Hematopoietic multipotent progenitor cell treated with erythropoietin and hydrocortisone succinate and interleukin-3 and kit ligand, for 15 days (in vitro differentiated cells): Measurements from ENCODE around the gene NOL12.
"Not testable (repeated sequence)": the region's sequence is repeated elsewhere in the genome, so short reads cannot be mapped to it uniquely, and the experiment has no call there.

ENCODE experiments used
- DNase-seq: peaks from one replicate; pipeline ENCODE4 v3.0.0-alpha.2; 2015; ENCODE audit warnings: low spot score

Gene NOL12

DNA sequence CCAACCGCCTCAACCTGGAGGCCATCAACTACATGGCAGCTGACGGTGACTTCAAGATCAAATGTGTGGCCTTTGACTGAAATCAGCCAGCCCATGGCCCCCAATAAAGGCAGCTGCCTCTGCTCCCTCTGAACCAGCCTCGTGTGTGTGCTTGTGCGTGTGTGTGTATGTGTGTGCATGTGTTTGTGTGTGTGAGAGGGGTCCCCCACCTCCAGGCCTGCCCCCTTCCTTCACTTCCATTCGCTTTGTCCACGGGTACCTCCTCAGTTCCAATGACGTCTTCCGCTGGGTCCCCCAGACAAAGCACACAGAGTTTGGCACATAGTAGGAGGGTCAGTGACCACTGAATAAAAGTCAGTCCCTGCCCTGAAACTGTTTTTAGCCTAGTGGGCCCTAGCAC lies 6.5 kb upstream of the NOL12 start:
- no peak for DNase-seq

GRCh38 chr22:37680191-37680851 lies 5.8 kb upstream of the NOL12 start:
- DNase-seq, result no peak

DNA sequence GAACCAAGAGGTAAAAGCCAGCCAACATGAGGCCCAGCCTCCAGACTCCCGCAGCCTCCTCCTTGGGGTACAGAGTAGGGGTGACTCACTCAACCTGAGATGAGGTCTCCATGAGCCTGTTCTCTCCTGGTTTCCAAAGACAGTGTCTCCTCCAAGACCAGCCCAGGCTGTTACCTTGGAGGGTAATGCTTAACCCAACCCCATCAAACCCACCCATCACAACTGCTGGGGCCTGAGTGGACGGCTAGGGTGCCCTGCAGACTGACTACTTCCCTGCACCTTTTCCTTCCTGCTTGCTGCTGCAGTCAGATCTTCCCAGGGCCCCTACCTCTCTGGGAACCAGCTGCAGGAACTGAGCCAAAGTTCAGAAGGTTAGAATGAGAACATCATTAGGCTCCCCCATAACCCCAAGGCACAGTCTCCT lies 5.1 kb upstream of the NOL12 start:
- DNase-seq, result no peak

DNA sequence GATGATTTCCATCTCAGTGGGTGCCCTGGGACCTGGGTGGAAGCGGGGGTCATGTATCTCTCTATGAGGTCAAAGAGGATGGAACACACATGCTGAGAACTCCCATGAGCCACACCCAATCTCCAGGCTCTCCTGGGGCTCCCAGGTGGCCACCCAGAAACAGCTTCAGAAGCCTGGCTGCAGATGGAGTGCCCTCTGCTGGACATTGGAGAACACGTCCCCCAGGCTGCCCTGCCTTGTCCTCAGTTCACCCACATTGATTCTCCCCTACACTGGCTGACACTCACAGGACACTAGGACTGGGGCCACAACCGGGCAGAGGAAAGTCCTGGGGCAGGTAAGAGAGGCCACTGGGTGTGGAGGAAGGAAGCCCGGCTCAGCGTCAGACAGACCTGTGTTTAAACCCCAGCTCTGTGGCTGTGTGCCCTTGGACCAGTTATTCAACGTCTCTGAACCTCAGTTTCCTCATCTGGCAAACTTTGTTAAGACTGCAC lies 4.5 kb upstream of the NOL12 start:
- peak; percentile 78 for DNase-seq

DNA sequence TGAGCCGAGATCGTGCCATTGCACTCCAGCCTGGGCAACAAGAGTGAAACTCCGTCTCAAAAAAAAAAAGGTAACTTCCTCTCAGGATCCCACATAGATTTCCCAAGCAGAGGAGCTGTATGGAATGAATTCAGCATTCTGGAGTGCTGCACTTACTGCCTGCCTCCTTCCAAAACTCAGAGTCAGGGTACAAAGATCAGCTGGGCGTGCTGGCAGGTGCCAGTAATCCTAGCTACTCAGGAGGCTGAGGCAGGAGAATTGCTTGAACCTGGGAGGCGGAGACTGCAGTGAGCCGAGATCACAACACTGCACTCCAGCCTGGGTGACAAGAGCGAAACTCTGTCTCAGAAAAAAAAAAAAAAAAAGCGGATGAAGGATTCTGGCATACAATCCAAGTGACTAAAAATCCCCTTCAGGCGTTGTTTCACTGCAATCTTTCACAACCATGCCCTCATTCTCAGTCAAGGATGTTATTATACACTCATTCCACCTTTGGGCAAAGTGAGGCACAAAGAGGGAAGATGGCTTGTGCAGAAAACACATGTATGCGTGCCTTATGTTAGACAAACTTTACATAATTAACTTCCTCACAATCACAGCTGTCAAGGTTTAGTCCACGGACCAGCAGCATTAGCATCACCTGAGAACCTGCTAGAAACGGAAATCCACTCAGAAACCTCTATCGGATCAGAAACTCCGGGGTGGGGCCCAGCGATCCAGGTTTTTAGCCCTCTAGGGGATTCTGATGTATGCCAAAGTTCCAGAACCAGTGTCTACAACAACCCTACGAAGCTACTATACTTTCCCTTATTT lies 1.1 kb upstream of the NOL12 start:
- DNase-seq, result no peak

DNA sequence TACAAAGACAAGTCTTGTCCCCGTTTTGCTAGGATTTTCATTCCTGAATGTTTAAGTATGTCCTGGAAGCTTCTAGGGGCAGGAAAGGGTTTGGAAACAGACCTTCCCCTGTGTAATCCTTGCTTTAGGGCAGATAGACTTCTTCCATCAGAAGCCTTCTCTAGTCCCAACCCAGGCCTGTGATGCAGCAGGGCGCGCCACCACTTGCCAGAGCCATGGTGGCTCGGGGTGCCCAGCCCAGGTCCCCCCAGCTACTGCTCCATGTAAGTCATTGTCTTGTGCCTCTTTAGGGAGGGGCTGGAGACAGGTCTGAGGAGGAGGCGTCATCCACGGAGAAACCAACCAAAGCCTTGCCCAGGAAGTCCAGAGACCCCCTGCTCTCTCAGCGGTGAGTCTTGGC lies 4.3 kb downstream of the NOL12 start:
- no peak for DNase-seq

- no peak for DNase-seq
These were observed 4.9 kb downstream of the NOL12 start for GRCh38 chr22:37690901-37691504.

GRCh38 chr22:37692627-37693285 lies 6.6 kb downstream of the NOL12 start:
- no peak for DNase-seq

- DNase-seq, result not testable (repeated sequence)
These were observed 8.0 kb downstream of the NOL12 start for GRCh38 chr22:37694131-37694530.

DNA sequence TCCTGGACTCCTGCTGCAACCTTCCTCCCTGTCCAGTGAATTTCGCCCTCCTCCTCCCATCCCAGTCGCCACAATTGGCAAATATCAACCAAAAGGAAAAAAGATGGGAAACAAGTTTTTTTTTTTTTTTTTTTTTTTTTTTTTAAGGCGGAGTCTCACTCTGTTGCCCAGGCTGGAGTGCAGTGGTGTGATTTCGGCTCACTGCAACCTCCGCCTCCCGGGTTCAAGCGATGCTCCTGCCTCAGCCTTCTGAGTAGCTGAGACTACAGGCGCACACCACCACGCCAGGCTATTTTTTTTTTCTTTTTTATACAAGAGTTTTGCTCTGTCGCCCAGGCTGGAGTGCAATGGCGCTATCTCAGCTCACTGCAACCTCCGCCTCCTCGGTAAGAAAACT lies 10.1 kb downstream of the NOL12 start:
- DNase-seq, result not testable (repeated sequence)

- peak; percentile 64 for DNase-seq
These were observed 10.8 kb downstream of the NOL12 start, which contains the start of gene TRIOBP for GRCh38 chr22:37696657-37697537. Gene TRIOBP, plus strand, starts transcription at chr22:37697048. Its CDS starts 4,318 bp downstream, at chr22:37701366.

DNA sequence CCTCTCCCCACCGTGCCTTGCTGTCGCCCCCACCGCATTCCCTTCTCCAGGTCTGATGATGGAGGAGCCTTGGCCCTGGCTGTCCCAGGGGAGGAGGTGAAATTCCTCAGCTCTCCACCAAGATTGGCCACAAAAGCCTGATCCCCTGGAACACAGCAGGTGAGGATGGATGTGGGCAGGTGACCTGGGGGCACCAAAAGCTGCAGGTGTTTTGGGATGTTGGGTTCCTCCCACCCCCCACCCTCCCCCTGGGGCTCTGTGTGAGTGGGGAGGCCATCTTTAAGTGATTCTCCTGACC lies 11.3 kb downstream of the NOL12 start:
- DNase-seq, result no peak

- DNase-seq, result no peak
These were observed 15.1 kb downstream of the NOL12 start for GRCh38 chr22:37701141-37701786.

DNA sequence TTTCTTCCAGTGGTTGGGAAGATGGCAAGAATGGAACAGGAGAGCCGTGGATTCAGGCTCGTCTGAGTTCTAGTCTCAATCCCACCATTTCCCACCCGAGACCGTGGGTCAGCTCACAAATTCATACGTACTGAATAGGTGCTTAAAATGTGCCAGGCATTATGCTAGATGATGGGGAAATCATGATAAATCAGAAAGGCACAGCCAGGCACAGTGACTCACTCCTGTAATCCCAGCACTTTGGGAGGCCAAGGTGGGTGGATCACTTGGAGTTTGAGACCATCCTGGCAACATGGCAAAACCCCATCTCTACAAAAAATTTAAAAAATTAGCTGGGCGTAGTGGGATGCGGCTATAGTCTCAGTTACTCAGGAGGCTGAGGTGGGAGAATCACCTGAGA lies 17.8 kb downstream of the NOL12 start:
- no peak for DNase-seq

DNA sequence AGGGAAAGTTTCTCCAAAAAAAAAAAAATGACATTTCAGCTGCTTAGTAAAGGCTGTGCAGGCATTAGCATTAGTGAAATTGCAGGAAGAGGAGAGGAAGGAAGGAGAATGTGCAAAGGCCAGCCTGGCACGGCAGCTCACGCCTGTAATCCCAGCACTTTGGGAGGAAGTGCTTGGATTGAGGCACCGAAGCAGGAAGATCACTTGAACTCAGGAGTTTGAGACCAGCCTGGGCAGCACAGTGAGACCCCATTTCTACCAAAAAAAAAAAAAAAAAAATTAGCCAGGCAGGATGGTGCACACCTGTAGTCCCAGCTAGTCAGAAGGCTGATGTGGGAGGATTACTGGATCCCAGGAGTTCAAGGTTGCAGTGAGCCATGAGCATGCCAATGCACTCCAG lies 18.5 kb downstream of the NOL12 start:
- DNase-seq, result no peak

DNA sequence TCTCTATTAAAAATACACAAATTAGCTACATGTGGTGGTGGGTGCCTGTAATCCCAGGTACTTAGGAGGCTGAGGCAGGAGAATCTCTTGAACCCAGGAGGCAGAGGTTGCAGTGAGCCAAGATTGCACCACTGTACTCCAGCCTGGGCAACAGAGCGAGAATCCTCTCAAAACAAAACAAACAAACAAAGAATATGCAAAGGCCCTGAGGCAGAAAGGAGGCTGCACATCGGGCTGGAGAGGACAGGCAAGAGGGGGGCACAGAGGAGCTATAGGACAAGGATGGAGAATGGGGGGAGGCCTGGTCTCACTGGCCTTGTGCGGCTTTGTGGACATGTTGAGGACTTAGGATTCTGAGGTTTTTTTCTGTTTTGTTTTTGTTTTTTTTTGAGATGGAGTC lies 19.1 kb downstream of the NOL12 start:
- no peak for DNase-seq

DNA sequence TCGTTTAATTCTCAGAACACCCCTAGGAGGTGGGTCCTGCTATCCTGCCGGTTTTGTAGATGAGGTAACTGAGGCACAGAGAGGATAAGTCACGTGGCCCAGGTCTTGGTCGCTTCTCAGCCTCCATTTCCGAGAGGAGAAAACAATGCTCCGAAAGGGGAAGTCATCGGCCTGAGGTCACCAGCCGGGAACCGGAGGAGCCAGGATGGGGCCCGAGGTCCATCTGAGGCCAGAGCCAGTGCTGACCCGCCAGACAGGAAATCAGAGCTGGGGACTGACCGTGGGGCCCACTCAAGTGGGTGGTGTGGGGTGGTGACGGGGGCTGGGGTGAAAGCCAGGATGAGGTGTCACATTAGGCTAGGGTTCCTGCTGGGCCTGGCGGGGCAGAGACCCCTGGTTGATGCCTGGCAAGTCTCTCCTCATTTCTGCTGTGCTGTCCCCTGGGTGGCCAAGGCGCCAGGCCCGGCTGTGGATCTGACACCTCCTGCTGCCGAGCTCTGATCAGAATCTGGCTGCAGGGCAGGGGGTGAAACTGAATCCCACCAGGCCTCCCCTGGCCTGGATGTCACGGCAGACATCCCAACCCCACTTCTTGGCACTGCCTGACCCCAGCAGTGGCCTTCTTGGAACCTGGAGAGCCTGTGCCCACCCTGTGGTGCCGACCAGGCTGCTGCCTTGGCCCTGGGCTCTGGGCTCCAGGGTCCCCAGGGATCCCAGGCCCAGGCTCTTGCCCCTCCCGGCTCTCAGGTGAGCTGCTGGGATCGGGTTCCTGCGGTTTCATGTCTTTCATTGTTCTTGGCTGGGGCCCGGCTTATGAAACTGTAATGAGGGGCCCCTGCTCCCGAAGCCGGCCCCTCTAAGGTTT lies 22.7 kb downstream of the NOL12 start:
- no peak for DNase-seq

- no peak for DNase-seq
These were observed 23.3 kb downstream of the NOL12 start for GRCh38 chr22:37709445-37709765.

DNA sequence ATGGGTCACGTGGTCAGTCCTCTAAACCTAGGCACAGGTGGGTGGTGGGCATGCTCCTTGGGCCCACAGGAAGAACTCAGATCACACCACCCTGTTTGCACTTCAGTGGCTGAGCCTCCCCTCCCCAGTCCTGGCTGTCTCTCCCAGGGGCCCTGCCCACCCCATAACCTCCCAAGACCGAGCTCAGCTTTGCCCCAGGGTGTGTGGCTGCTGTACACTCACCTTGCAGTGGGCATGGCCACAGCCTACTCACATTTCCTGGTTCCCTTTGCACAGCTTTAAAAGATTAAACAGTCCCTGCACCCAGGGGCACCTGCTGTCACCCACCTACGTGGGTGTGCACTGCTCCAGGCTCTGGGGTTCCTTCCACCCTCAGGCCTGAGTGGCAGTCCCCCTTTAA lies 24.5 kb downstream of the NOL12 start:
- no peak for DNase-seq

GRCh38 chr22:37711490-37711889 lies 25.3 kb downstream of the NOL12 start:
- no peak for DNase-seq
